Natural killer cell treated with Interleukin-12 subunit alpha and Interleukin-12 subunit beta and Interleukin-15 and Interleukin-18, amount 100 ng/mL, for 72 hours (primary cell): ENCODE results near the gene GNA12. TPM values are rescaled to one million over a fixed set of nuclear protein-coding genes. Genes with fewer than 3 reads are reported as not detected.
"Not testable (repeated sequence)": the region's sequence is repeated elsewhere in the genome, so short reads cannot be mapped to it uniquely, and the experiment has no call there.

Source experiments
- ATAC-seq, 2 donors: fragments of 150-1000 bp; cut with Tn5 transposase in 1 of 2; sonication (Bioruptor Pico), chemical (Tn5 transposase) in 1 of 2; 2 replicates each; pipeline ENCODE4 v1.10.0; 2021
- DNase-seq: peaks from one replicate; pipeline ENCODE4 v3.0.0; 2022; ENCODE audit warnings: low spot score
- H3K27ac Mint-ChIP-seq, 2 donors: 1 replicate in 1 of 2; 2 replicates in 1 of 2; pipeline ENCODE4 v1.8.0; 2022; ENCODE audit warnings: mixed read lengths in 2 of 2, mild to moderate bottlenecking in 1 of 2, moderate library complexity in 1 of 2
- H3K27me3 Mint-ChIP-seq, 2 donors: 1 replicate in 1 of 2; 2 replicates in 1 of 2; pipeline ENCODE4 v1.8.0; 2022; ENCODE audit warnings: mixed read lengths in 2 of 2
- H3K36me3 Mint-ChIP-seq: one replicate; pipeline ENCODE4 v1.8.0; 2022; ENCODE audit warnings: mixed read lengths
- H3K4me1 Mint-ChIP-seq, 2 donors: 1 replicate in 1 of 2; 2 replicates in 1 of 2; pipeline ENCODE4 v1.8.0; 2022; ENCODE audit warnings: low read depth in 2 of 2, mixed read lengths in 2 of 2, mild to moderate bottlenecking in 1 of 2
- H3K4me3 Mint-ChIP-seq: one replicate; pipeline ENCODE4 v1.8.0; 2022; ENCODE audit warnings: mixed read lengths
- H3K9me3 Mint-ChIP-seq: 2 replicates; pipeline ENCODE4 v1.8.0; 2022; ENCODE audit warnings: mixed read lengths
- total RNA-seq, 2 donors: library from RNA; stranded (reverse); gene quantifications; one replicate each; pipeline ENCODE4 v1.2.3, GENCODE V29; 2022

GNA12 gene
- total RNA-seq, 2 donors from 2014 or later = 15.5 to 27.1 TPM

DNA sequence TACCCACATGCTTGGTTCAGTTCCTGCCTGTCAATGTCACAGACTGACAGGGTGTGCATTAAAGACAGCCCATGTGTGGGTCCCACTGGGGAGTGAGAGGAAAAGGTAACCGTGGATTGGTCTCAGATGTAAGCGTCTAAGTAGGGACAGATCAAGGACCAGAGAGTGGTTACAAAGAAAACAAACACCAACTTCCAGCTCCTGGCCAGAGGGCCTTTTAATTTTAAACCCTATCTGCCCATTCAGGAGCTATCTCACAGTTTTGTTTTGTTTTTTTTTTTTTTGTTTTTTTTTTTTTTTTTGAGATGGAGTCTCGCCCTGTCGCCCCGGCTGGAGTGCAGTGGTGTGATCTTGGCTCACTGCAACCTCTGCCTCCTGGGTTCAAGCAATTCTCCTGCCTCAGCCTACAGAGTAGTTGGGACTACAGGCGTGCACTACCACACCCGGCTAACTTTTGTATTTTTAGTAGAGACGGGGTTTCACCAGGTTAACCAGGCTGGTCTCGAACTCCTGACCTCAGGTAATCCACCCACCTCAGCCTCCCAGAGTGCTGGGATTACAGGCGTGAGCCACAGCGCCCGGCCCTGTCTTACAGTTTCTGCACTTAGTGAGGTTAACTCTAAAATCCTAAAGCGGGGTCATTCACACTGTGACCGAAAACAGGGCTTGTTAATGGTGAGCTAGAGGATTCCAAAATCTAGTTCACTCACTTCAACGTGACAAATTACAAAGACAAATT lies 106.9 kb downstream of the GNA12 start:
- not testable (repeated sequence) for H3K4me3 Mint-ChIP-seq, H3K9me3 Mint-ChIP-seq, H3K36me3 Mint-ChIP-seq, H3K27ac Mint-ChIP-seq, ATAC-seq, DNase-seq, H3K27me3 Mint-ChIP-seq
- H3K4me1 Mint-ChIP-seq = peaks cover 8 to 15% of the 10 kb centered on the region in 2 donors

- Mint-ChIP-seq H3K4me3 (no peak overlapping the region), H3K4me1 (peaks cover 8 to 19% of the 10 kb centered on the region in 2 donors), H3K27ac (no peak overlapping the region), H3K36me3 (no peaks in the 10 kb centered on the region), H3K9me3 (no peaks in the 10 kb centered on the region), H3K27me3 (peaks cover 0 to 4% of the 10 kb centered on the region in 2 donors)
- DNase-seq (no peak), ATAC-seq (no peak)
These were observed 107.6 kb downstream of the GNA12 start for GRCh38 chr7:2736411-2736914.

- Mint-ChIP-seq H3K36me3 (no peaks in the 10 kb centered on the region), H3K27me3 (peaks cover 0 to 4% of the 10 kb centered on the region in 2 donors), H3K9me3 (no peaks in the 10 kb centered on the region), H3K4me1 (peaks cover 8 to 20% of the 10 kb centered on the region in 2 donors), H3K27ac (no peak overlapping the region), H3K4me3 (no peak overlapping the region)
- no peak for DNase-seq
- no peak for ATAC-seq
These were observed 108.4 kb downstream of the GNA12 start for GRCh38 chr7:2735744-2736143.

DNA sequence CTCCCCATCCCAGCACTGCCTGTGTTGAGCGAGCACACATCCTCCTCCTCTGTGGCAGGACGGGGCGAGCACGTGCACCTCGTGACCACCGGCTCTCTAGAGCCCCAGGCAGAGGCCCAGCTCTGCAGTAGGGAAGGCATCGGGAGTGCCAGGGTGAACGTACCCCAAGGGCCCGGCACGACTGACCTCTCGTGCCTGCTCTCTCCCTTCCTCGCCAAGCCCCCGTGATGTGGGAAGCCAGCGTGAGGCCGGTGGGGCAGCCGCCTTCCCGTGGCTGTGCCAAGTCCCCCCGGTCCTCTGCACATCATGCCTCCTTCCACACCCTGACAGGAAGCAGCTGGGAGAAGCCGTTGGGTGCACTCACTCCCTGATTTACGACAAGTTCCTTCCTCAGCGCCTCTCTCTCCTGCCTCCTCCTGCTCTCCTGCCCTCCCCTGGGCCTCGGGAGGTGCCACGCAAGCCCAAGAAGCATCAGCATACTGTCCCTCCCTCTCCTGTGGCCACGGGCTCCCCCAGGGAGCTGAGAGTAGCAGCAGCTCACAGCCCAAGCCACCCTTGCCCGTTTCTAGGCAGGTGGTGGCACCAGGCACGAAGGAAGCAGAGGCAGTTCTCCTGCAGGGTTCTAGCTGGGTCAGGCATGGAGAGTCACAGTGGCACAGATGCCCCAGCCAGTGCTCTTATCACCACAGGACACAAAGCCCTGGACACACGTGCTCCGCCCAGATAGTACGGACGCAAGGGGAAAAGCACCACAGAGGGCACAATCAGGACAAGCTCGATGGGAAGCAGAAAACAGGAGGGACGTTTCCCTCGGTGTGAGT lies 109.1 kb downstream of the GNA12 start:
- Mint-ChIP-seq H3K27ac (no peak overlapping the region), H3K4me1 (peaks cover 8 to 20% of the 10 kb centered on the region in 2 donors), H3K4me3 (no peak overlapping the region), H3K36me3 (peaks cover 2% of the 10 kb centered on the region), H3K27me3 (peaks cover 0 to 4% of the 10 kb centered on the region in 2 donors), H3K9me3 (no peaks in the 10 kb centered on the region)
- DNase-seq = no peak
- peak in 1 of 2 donors; percentile 45 for ATAC-seq

DNA sequence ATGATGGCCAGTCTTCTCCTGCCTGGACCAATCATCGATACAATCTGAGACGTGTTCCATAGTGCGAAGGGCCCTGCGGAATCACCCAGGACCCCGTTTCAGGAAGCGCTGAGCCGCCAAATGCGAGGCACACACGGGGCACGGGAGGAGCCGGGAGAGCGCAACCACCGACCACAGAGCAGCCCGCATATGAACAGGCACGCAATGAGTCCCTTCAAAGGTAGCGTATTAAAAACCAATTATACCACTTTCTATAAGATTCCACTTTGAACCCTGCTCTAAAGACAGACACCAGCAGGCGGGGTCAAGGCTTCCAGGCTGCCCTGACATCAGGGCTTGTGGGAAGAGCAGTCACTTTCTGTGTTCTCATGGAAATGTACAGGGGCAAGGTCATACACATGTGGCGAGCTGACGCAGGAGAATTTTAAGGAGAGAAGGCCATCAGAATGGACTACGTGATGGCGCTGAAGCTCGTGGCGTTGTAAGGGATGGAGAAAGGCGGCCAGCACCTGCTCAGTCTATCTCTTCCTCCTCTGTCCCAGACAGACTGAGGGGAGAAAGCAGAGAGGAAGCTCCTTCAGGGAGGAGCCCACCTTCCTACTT lies 109.9 kb downstream of the GNA12 start:
- H3K27ac Mint-ChIP-seq = no peak overlapping the region
- H3K4me3 Mint-ChIP-seq = no peak overlapping the region
- peaks cover 8 to 20% of the 10 kb centered on the region in 2 donors for H3K4me1 Mint-ChIP-seq

GRCh38 chr7:2732959-2733584 lies 111.0 kb downstream of the GNA12 start:
- Mint-ChIP-seq H3K27me3 (peaks cover 0 to 4% of the 10 kb centered on the region in 2 donors), H3K27ac (no peak overlapping the region), H3K4me3 (no peak overlapping the region), H3K36me3 (peaks cover 5% of the 10 kb centered on the region), H3K4me1 (peaks cover 8 to 20% of the 10 kb centered on the region in 2 donors), H3K9me3 (no peaks in the 10 kb centered on the region)
- ATAC-seq (no peak), DNase-seq (no peak)

More for the DNA sequence above, 109.9 kb downstream of the GNA12 start:
- ATAC-seq (no peak), DNase-seq (no peak)
- H3K9me3 Mint-ChIP-seq = no peaks in the 10 kb centered on the region
- peaks cover 5% of the 10 kb centered on the region for H3K36me3 Mint-ChIP-seq
- peaks cover 0 to 4% of the 10 kb centered on the region in 2 donors for H3K27me3 Mint-ChIP-seq

GRCh38 chr7:2732388-2732787 lies 111.7 kb downstream of the GNA12 start:
- H3K4me3 Mint-ChIP-seq = no peak overlapping the region
- H3K36me3 Mint-ChIP-seq = peaks cover 5% of the 10 kb centered on the region
- H3K9me3 Mint-ChIP-seq = no peaks in the 10 kb centered on the region
- H3K27me3 Mint-ChIP-seq = peaks cover 0 to 4% of the 10 kb centered on the region in 2 donors
- H3K4me1 Mint-ChIP-seq = peaks cover 8 to 20% of the 10 kb centered on the region in 2 donors
- ATAC-seq (no peak), DNase-seq (no peak)
- H3K27ac Mint-ChIP-seq = no peak overlapping the region

DNA sequence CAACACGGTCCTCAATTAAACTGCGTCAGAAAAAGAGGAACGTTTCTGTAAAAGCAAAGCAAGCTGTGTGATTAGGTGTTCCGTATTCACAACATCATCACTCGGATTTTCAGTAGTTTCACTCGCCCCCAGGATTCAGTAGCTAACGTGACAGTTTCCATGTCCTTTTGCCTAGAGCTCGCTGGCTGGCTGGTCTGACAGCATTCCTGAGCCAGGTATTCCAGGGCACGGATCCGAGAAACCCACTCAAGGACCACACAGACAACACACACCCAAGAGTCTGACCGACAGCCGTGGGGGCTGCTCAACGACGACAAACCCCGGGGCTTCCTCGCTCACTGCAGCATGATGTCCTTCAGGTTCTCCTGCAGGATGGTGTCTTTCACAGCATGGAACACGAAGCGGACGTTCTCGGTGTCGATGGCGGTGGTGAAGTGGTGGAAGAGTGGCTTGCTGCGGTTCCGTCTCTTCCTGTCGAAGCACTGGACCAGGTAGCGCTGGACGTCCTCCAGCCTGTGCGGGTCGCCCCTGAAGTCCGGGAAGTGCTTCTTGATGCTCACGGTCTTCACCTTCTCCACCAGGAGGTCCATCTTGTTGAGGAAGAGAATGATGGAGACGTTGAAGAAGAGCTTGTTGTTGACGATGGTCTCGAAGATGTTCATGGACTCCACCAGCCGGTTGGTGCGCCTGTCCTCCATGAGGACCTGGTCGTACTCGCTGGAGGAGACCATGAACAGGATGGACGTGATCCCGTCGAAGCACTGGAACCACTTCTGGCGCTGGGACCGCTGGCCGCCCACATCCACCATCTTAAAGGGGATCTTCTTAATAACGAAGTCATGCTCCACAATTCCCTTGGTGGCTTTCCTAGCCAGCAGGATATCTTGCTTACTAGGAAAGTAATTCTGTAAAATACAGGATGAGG lies 113.0 kb downstream of the GNA12 start:
- Mint-ChIP-seq H3K4me3 (no peak overlapping the region), H3K4me1 (peaks cover 8 to 20% of the 10 kb centered on the region in 2 donors), H3K27me3 (peaks cover 0 to 4% of the 10 kb centered on the region in 2 donors), H3K9me3 (no peaks in the 10 kb centered on the region), H3K27ac (peak overlapping the region in 1 of 2 donors; percentile 79), H3K36me3 (peaks cover 5% of the 10 kb centered on the region)
- ATAC-seq (no peak), DNase-seq (no peak)

- H3K9me3 Mint-ChIP-seq = no peaks in the 10 kb centered on the region
- no peak overlapping the region for H3K27ac Mint-ChIP-seq
- H3K27me3 Mint-ChIP-seq = peaks cover 0 to 2% of the 10 kb centered on the region in 2 donors
- DNase-seq (no peak), ATAC-seq (no peak)
- H3K36me3 Mint-ChIP-seq = peaks cover 5% of the 10 kb centered on the region
- peaks cover 8 to 18% of the 10 kb centered on the region in 2 donors for H3K4me1 Mint-ChIP-seq
- H3K4me3 Mint-ChIP-seq = no peak overlapping the region
These were observed 114.0 kb downstream of the GNA12 start for GRCh38 chr7:2729893-2730716.

DNA sequence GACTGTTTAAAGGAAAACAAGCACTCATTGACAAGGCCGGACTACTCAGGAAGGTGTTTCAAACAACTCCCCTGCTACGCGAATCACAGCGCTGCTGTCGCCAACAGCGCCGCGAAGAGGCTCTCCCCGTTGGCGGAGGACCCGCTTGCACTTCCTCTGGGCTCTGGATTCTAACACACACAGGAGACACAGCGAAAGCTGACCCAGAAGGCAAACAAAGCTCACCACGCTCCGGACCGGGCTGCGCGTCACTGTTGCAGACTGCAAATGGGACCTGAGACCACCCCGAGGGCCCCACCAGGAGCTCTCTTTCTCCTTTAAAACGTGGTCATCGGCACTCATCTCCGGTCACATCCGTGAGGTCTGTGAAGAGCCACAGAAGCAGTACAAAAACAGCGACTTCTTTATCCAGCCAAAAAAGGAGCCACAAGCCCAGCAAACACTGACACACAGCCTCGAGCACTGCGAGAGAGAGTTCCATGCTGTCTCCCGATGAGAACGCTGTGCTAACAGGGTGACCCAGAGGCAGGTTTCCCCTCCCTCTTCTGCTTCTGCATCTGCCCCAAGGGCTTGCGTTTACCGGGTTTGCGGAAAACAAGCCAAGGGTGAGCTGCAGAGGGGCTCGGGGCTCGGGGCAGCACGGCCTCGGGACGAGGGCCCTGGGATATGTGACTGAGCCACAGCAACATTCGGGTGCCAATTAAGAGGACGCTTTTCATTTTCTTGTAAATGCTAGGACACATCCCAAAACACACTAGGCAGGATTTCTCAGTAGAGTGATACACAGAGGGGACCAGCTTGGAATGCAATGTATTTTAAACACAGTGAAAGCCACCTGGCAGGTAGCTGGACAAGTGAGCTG lies 114.8 kb downstream of the GNA12 start:
- Mint-ChIP-seq H3K27me3 (no peaks in the 10 kb centered on the region), H3K27ac (no peak overlapping the region), H3K36me3 (peaks cover 5% of the 10 kb centered on the region), H3K4me1 (peaks cover 5 to 12% of the 10 kb centered on the region in 2 donors), H3K4me3 (no peak overlapping the region), H3K9me3 (no peaks in the 10 kb centered on the region)
- no peak for ATAC-seq
- peak; percentile 54 for DNase-seq

- H3K36me3 Mint-ChIP-seq = peaks cover 5% of the 10 kb centered on the region
- ATAC-seq (no peak), DNase-seq (no peak)
- no peaks in the 10 kb centered on the region for H3K27me3 Mint-ChIP-seq
- H3K4me3 Mint-ChIP-seq = no peak overlapping the region
- H3K9me3 Mint-ChIP-seq = no peaks in the 10 kb centered on the region
- no peak overlapping the region for H3K27ac Mint-ChIP-seq
- H3K4me1 Mint-ChIP-seq = peaks cover 0 to 8% of the 10 kb centered on the region in 2 donors
These were observed 115.6 kb downstream of the GNA12 start for GRCh38 chr7:2728316-2729030.
